ENCODE data around the gene PTPN9.
"Not testable (repeated sequence)": the region's sequence is repeated elsewhere in the genome, so short reads cannot be mapped to it uniquely, and the experiment has no call there.

Gene PTPN9

DNA sequence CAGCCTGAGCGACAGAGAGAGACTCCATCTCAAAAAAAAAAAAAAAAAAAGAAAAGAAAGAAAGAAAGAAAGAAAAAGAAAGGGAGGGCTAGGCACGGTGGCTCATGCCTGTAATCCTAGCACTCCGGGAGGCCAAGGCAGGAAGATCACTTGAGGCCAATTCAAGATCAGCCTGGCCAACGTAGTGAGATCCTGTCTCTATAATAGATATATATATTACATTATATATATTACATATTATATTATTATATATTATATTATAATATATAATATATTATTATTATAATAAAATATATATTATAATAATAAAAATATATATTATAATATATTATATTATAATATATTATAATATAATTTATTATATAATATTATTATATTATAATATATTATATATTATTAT, 48.9 kb downstream of the PTPN9 start:
- no peak for DNase-seq

DNA sequence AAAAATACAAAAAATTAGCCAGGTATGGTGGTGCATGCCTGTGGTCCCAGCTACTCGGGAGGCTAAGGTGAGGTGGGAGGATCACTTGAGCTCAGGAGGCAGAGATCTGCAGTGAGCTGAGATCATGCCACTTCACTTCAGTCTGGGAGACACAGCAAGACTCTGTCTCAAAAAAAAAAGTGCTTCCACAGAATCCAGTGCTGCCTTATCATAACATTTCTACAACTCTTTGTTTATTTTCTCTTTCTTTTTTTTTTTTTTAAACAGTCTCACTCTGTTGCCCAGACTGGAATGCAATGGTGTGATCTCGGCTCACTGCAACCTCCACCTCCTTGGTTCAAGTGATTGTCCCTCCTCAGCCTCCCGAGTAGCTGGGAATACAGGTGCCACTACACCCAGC, 53.4 kb downstream of the PTPN9 start:
- not testable (repeated sequence) for DNase-seq

DNA sequence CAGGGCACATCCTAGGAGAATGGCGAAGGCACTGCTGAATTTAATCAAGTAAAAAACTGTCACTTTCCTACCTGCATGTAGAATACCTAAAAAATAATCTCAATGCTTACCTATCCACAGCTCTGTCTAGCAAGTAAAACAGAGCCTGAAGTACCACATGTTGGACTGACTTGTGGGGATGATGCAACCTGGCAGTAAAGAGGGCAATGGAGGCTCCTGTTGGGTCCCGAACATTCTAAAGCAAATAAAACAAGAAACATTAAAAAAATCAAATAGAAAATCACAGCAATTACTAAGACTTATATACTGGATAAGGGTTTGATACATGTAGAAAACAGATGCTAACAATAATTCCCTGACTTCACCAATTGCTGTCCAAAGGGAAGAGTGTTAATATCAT, 56.1 kb downstream of the PTPN9 start:
- no peak for DNase-seq

DNA sequence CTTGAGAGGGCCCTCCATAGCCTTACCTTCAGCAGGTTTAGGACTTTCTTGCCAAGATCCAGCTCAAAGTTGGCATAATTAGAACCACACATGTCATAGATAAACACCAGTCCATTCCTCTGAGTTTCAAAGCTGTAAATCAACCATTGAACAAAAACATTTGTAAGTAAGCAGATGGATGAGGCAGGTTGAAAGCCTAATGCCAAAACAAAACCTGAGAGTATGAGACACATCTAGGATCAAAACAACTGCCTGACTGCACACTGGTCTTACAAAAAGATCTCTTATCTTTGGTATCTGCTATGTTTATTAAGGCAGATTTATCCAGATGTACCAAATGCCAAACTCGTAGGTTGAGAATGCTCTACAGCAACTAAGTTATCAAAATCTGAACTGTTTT, 61.9 kb downstream of the PTPN9 start:
- no peak for DNase-seq

DNA sequence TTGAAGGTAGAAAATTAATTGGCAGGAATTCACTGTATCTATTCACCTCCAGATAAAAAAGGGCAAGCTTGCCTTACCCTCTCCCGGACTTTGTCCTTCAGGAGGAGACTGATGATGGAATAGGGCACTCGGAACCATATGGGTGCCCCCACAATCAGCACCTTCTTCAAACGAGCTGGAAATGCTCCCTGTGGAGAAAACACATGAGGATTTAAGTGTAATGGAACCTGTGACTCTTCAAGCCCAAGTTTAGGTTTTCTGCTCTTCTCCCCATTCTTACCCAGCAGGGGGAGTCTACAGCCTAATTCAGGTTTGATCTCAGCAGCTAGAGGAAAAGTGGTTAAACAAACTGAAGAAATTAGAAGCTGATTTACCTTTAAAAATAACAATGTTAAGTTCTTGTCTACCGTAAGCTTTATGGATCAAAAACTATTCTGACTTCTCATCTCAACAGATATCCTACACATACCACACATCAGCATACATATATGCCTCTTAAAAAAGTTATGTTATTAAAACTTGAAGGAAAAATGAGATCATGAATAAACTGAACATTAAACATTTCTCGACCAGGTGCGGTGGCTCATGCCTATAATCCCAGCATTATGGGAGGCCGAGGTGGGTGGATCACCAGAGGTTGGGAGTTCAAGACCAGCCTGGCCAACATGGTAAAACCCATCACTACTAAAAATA, 70.1 kb downstream of the PTPN9 start:
- DNase-seq = peak in 2 of 5 donors; percentile 3 to 30

DNA sequence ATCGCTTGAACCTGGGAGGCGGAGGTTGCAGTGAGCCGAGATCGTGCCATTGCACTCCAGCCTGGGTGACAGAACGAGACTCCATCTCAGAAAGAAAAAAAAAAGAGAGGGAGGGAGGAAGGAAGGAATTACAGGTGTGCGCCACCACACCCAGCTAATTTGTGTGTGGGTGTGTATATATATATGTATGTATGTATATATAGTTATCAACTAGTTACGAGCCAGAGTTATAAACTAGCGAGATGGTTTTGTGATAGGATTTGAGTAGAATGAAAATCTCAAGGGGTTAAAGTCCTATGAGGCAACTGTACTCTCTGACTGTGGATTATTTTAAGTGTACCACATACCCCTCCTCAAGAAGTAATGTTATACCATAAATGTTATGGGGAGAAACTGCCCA, 76.8 kb downstream of the PTPN9 start:
- DNase-seq = no peak

DNA sequence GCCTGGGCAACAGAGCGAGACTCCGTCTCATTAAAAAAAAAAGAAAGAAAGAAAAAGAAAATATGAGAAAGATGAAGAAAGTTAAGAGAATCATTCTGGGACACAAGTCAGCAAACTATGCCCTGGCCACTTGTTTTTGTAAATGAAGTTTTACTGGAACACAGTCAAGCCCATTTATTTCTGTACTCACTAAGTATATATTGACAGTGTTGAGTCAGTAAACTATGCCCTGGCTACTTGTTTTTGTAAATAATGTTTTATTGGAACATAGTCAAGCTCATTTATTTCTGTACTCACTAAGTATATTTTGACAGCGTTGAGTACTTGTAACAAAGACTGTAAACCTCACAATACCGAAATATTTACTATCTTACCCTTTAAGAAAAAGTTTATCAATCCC, 85.4 kb downstream of the PTPN9 start:
- no peak for DNase-seq

DNA sequence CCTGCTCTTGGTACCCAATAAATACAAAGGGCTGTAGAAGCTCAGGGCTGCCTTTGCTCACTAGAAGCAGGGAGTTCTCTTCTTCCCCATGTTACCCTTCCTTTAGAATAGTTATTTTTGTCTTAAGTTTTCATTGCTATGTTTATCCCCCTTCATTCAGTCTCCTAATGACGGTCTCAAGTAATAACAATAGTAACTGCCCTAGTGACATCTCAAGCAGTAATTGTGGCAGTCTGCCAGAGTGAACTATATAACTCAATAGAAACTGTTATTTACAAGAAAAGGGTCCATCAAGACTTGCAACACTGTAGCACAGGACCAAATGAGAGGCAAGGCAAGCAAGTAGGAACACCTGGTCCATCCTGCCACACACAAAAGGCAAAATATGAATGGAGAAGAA, 95.2 kb downstream of the PTPN9 start:
- no peak for DNase-seq

DNA sequence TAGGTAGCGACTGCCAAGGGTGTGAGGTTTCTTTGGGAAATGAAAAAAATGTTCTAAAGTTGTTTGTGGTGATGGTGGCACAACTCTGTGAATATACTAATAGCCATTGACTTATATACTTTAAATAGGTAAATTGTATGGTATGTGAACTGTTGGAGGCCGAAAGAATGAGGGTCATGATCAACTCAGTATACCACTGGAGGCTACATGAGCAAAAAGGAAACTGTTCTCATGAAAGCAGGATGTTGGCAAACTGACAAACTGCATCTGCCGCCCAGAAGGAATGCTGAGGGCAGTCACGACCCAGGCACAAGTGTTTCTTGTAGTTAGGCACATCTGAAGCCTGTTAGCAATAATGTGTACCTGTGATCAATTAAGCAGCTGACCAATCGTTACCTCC, 95.6 kb downstream of the PTPN9 start:
- DNase-seq = not testable (repeated sequence)

DNA sequence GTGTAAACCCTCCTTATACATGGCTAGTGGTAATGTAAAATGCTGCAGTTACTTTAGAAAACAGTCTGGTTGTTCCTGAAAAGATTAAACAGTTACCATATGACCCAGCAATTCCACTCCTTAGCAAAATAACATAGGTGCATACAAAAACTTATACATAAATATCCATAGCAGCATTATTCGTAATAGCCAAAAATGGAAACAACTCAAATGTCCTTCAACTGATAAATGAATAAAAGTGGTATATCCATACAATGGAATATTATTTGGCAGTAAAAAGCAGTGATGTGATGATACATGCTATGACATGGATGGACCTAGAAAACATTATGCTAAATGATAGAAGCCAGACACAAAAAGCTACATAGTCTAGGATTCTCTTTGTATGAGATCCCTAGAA, 96.0 kb downstream of the PTPN9 start:
- DNase-seq = no peak

DNA sequence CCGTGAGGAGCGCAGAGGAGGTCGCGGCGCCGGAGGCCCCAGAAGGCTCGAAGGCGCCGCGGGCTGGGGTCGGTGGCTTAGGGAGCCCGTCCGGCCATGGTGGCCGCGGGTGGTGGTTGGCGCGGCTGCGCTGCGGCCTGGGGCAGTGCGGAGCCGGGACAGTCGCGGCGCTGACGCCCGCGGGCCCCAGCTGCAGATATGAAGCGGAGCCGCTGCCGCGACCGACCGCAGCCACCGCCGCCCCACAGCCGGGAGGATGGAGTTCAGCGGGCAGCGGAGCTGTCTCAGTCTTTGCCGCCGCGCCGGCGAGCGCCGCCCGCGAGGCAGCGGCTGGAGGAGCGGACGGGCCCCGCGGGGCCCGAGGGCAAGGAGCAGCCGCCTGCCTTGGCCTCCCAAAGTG, 98.7 kb downstream of the PTPN9 start:
- DNase-seq = not testable (repeated sequence)

DNA sequence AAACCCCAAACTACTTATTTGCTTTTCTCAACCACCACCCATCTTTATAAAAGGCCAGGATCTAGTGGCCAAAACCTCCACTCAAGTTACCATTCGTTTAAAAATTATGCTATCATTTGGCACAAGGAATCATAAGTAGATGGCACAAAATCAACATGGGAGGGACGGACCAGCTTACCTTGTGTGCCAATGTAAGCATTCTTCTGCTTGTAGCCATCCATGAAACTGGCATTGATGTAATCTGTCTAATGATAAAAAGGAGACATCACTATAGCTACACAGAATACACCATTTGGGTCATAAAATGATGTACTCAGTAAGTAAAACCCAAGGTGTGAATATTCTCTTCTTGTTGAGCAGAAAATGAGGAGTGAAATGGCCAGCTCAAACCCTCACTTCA, 99.4 kb downstream of the PTPN9 start:
- DNase-seq = no peak

DNA sequence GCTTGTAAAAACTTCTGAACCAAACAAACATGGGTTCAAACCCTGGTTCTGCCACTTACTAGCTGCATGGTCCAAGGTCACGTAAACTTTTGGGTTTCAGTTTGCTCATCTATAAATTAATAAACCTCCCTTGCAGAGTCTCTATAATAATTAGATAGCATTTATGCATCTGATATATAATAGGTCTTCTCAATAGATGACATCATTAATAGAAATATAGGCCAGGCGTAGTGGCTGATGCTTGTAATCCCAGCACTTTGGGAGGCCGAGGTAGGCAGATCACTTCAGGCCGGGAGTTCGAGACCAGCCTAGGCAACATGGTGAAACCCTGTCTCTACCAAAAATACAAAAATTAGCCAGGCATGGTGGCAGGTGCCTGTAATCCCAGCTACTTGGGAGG, 102.0 kb downstream of the PTPN9 start:
- not testable (repeated sequence) for DNase-seq

DNA sequence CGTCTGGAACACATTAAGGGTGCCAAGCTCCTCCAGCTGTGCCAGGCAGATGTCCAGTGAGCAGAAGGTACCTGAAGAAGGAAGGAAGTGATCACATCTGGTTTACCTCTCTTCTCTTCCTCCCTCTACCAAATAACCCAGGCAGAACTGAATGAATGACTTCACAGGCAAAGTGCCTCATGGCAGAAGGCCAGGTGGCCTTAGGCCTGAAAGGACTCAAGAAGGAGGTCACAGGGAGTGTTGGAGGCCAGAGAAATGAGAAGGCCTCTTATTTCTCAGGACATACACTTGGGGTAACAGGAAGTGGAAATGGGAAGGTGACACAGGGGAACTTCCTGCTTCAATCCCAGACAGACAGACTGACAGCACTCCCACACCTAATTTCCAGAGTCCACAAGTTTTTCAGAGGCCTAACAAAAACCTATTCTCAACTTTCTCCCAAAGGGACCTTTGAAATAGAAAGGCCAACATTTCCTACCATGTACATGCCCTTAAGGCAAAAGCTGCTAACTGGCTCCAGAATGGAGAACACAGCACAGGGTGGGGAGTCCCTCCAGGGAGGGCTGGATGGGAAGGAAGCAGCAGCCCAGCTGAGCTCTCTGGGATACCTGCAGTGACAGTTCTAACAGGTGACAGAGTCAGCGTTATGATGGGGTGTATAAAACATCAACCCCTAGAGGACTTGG, 110.1 kb downstream of the PTPN9 start:
- no peak for DNase-seq

DNA sequence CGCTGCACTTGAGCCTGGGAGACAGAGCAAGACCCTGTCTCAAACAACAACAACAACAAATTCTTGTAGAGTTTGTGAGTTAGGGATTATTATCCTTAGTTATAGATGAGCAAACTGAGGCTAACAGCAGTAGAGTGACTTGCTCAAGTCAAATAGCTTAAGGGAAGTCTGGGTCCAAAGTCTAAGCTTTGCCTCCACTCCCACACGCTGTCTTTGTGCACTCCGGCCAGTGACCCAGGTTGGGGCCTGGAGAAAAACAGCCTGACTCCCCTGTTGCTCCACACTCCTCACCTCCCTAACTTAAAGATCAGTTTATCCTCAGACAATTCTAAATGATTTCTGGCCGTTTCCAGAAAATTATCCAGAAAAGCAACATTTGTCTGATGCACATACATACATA, 118.5 kb downstream of the PTPN9 start:
- no peak for DNase-seq

DNA sequence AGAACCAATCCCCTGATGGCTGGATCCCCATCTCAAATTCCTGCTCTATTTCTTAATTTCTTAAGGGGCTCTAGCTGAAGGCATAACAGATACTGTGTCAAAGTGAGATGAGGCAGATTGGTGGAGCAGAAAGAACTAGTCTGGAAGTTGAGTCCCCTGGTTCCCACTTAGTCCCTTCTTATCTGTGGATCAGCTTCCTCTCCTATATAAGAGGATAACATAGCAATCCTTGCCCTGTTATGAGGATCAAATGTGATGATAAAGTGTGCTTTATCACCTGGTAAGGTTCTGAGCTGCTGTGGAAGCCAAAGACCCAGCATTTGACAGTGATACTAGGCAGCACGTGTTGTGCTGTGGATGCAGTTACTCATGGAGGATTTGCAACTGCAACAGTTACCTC, 119.5 kb downstream of the PTPN9 start:
- no peak for DNase-seq

DNA sequence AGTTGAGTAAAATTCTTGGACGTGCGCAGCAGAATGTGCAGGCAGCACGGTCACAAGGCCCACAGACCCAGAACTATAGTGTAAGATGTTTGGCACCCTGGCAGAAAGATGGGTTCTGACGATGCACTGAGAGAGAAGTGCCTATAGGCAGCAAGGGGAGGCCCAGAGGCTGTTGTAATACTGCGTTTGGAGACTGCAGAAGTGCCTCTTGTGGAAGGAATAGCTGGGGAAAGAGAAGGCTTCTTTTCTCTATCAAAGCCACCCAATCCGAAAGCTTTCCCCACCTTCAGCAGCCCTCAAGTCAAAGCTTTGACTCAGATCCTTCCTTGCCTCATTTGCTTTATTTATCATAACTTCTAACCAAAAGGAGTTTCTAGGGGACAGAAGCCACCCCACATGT, 122.4 kb downstream of the PTPN9 start:
- DNase-seq = no peak

DNA sequence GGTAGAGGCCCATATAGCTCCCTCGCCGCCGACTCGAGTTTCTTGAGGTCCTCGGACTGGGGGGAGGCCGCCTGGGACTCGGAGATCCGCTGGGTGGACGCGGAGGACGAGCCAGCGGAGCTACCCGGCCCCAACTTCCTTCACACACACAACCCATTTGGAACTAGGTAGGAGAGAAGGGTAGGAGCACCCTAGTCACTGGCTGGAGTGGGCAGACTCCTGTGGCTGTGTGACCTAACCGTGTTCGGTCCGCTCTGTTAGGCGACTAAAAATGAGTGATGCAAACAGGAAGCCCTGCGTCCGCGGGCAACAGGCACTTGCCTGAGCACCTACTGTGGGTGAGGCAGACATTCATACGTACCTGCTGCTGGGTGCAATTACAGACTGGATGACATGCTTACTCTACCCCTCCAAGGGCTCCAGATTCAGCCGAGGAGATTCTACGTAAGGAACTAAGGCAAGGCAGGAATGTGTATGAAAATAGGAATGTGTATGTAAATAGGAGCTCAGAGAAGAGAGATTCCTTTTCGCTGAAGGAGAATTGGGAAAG, 123.1 kb downstream of the PTPN9 start:
- peak; percentile 16 to 84 (median 38) for DNase-seq

DNA sequence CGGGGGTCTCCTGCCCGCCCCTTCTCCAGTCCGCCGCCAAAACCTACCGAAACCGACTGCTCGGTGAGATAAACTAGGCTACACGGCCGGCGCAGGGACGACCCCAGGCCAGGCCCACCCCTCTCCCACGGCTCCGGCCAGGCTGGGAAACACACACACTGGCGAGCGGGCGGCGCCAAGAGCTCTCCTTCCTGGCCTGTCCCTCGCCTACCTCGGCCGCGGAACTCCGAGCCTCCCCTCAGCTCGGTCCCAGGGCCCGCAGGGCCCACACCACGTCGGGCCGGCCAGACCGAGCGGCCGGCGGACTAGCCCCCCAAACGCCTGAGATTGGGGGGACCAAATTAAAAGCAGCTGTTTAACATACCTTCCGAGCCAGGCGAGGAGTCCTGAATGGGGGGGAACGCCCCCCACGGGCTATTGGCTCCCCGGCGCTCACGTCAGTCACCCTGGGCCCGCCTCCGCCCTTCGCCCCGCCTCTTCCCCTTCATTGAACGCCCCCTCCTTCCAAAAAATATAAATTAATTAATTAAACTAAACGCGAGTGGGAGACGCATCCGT, 123.6 kb downstream of the PTPN9 start:
- DNase-seq = peak; percentile 77 to 87 (median 83)

DNA sequence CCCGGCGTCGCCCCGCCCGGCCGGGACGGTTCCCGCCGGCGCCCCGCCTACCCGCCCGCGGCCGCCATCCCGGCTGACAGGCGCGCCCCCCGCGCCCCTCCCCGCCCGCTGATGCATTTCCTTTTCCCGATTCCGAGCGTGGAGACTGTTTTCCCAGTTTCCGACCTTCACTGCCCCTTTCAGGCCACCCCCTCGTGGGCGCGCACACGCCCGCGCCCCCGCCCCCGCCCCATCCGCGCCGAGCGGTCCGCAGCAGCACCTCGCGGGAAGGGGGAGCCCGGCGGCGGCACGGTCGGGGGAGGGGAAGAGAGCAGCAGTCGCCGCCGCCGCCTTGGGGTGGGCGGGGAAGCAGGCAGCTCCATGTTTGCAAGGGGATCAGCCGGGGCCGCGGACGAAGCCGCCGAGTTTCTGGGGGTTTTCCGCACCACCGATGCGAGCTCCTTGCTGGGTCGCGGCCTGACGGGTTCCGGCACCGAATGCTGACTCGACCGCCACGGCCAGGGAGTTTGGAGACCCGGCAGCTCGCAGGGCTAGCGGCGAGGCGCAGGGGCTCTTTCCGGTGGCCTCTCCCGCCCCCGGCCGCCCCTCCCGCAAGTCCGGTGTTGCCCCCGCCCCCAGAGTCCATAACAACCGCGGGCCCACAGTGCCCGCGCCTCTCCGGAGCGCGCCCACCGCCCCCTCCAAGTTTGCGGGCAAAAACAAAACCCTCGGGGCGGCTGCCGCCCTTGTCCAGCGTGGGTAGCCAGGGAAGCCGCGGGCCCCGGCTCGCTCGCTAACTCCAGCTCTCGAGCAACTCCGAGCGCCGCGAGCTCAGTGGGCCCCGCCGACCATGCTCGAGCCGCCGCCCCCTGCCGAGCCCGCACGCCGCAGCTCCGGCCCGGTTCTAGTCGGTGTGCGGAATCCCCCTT, 124.4 kb downstream of the PTPN9 start:
- DNase-seq = peak; percentile 76 to 83 (median 81)

DNA sequence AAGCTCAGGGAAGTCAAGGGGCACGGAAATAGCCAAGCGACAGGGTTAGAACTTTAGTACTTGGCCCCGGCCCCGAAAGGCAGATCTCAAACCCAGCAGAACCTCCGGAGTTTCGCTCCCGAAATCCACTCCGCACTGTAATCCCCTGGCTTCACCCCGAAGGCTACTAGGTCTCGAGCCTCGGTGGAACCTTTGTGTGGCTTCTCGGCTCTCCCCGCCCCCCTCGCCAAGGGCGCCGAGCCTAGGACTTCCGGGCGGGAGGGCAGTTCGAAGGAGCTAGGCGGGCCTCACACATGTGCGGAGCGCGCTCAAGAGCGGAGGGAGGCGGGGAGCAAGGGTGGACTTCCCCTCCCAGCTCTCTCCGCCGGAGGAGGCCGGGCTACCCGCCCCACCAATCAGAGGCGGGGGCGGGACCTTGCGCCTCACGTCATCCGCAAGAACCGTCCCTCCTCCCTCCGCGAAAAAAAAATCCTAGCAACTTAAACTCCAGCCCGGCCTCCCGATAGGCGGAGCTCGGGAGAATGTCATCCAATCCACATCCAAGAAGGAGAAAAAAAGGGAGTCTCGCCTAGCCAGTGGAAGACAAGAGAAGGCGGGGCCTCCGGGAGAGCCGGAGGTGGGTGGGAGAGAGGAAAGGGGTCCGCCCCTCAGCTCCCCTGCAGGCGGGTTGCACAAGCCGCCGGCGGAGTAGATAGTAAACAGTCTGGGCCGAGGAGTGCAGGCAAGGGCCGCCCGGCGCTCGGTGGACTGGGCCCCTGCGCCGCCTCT, 125.2 kb downstream of the PTPN9 start:
- peak; percentile 95 to 100 (median 96) for DNase-seq

Measured in T-helper 1 cell (primary cell).